IMR-90 (cell line): ENCODE data around the gene MEGF11. TPM values are rescaled to one million over a fixed set of nuclear protein-coding genes. Genes with fewer than 3 reads are reported as not detected.

Source experiments
- ATAC-seq: fragments of 200-7000 bp; cut with Tn5 transposase; 2 replicates; pipeline ENCODE4 v1.9.1; 2020; ENCODE audit warnings: low read depth, mild to moderate bottlenecking, moderate library complexity
- BruUV-seq: library from RNA; stranded (reverse); fragments of 400-500 nt; replicated peaks from 2 replicates; lab custom pipeline; 2021; lab: Mats Ljungman, UMichigan
- CTCF ChIA-PET: fragments of 300-600 bp; formaldehyde crosslinking; extraction: SDS; loops from one replicate; lab custom pipeline; 2021; ENCODE audit warnings: antibody characterized with exemption; lab: Yijun Ruan, JAX
- POLR2A ChIA-PET: fragments of 300-600 bp; sonication (Branson Sonifier 250); formaldehyde crosslinking; loops from one replicate; lab custom pipeline; 2022; ENCODE audit warnings: antibody characterized with exemption; ENCODE audit not compliant: unreplicated experiment; lab: Charles Lee
- DNase-seq: peaks from one replicate; pipeline ENCODE4 v3.0.0; 2013
- H2AFZ ChIP-seq: replicated peaks from 2 replicates; pipeline ENCODE3; 2013; ENCODE audit warnings: low read length, mild to moderate bottlenecking; ENCODE audit not compliant: poor library complexity
- H2AK5ac ChIP-seq: 2 replicates; pipeline ENCODE4 v1.6.1; 2013; ENCODE audit warnings: low read depth, low read length, inconsistent platforms
- H2AK9ac ChIP-seq: replicated peaks from 2 replicates; pipeline ENCODE3; 2013; ENCODE audit warnings: mild to moderate bottlenecking, low read depth, low read length, moderate library complexity; ENCODE audit not compliant: poor library complexity
- H2BK120ac ChIP-seq: 2 replicates; pipeline ENCODE4 v1.6.1; 2013; ENCODE audit warnings: low read depth, low read length, inconsistent platforms
- H2BK15ac ChIP-seq: 3 replicates; pipeline ENCODE4 v1.6.1; 2013; ENCODE audit warnings: low read depth, low read length, inconsistent platforms
- H2BK20ac ChIP-seq: 2 replicates; pipeline ENCODE4 v1.6.1; 2013; ENCODE audit warnings: low read depth, mild to moderate bottlenecking, inconsistent platforms, low read length, moderate library complexity
- H2BK5ac ChIP-seq: 2 replicates; pipeline ENCODE4 v1.6.1; 2013; ENCODE audit warnings: mild to moderate bottlenecking, low read depth, low read length, inconsistent platforms; ENCODE audit not compliant: poor library complexity, severe bottlenecking
- H3K14ac ChIP-seq: replicated peaks from 2 replicates; pipeline ENCODE4 v1.6.1; 2013; ENCODE audit warnings: low read depth, low read length, inconsistent platforms
- H3K18ac ChIP-seq: 2 replicates; pipeline ENCODE4 v1.6.1; 2013; ENCODE audit warnings: low read depth, low read length, control low read depth
- H3K23ac ChIP-seq: 2 replicates; pipeline ENCODE4 v1.6.1; 2013; ENCODE audit warnings: low read depth, low read length, inconsistent platforms
- H3K27ac ChIP-seq: 2 replicates; pipeline ENCODE4 v1.5.1; 2013; ENCODE audit warnings: mild to moderate bottlenecking, control low read depth, low read length; ENCODE audit not compliant: insufficient read depth
- H3K27me3 ChIP-seq: 2 replicates; pipeline ENCODE4 v1.6.1; 2013; ENCODE audit warnings: low read length; ENCODE audit not compliant: control insufficient read depth, insufficient read depth
- H3K36me3 ChIP-seq: 2 replicates; pipeline ENCODE4 v1.6.1; 2013; ENCODE audit warnings: low read length, mixed read lengths; ENCODE audit not compliant: control insufficient read depth, insufficient read depth
- H3K4ac ChIP-seq: 2 replicates; pipeline ENCODE4 v1.6.1; 2013; ENCODE audit warnings: low read depth, low read length, inconsistent platforms
- H3K4me1 ChIP-seq: 2 replicates; pipeline ENCODE4 v1.6.1; 2013; ENCODE audit warnings: low read length, mixed read lengths; ENCODE audit not compliant: control insufficient read depth, insufficient read depth
- H3K4me2 ChIP-seq: 2 replicates; pipeline ENCODE4 v1.6.1; 2013; ENCODE audit warnings: low read depth, mild to moderate bottlenecking, control low read depth, low read length, moderate library complexity
- H3K4me3 ChIP-seq: 2 replicates; pipeline ENCODE4 v1.5.1; 2013; ENCODE audit warnings: low read depth, mild to moderate bottlenecking, control low read depth, low read length, moderate library complexity; ENCODE audit not compliant: insufficient read depth
- H3K56ac ChIP-seq: 2 replicates; pipeline ENCODE4 v1.6.1; 2013; ENCODE audit warnings: low read length, inconsistent platforms; ENCODE audit not compliant: insufficient read depth; ENCODE audit errors: extremely low read depth
- H3K79me1 ChIP-seq, 2 experiments: 2 replicates each; pipeline ENCODE4 v1.6.1; 2013; ENCODE audit warnings: low read length in 2 of 2, inconsistent platforms in 1 of 2, low read depth in 1 of 2
- H3K9ac ChIP-seq: 2 replicates; pipeline ENCODE4 v1.6.1; 2013; ENCODE audit warnings: low read depth, low read length, control low read depth
- H3K9me1 ChIP-seq: 2 replicates; pipeline ENCODE4 v1.6.1; 2013; ENCODE audit warnings: low read length, inconsistent platforms; ENCODE audit not compliant: insufficient read depth
- H3K9me3 ChIP-seq: 2 replicates; pipeline ENCODE4 v1.6.1; 2013; ENCODE audit warnings: low read length; ENCODE audit not compliant: control insufficient read depth, insufficient read depth
- H4K20me1 ChIP-seq: 2 replicates; pipeline ENCODE4 v1.6.1; 2013; ENCODE audit warnings: low read length, inconsistent platforms; ENCODE audit not compliant: insufficient read depth
- H4K5ac ChIP-seq: 2 replicates; pipeline ENCODE4 v1.6.1; 2013; ENCODE audit warnings: mild to moderate bottlenecking, low read depth, low read length, control low read depth
- H4K8ac ChIP-seq, 2 experiments: 2 replicates each; pipeline ENCODE4 v1.6.1; 2013; ENCODE audit warnings: low read depth in 2 of 2, low read length in 2 of 2, control low read depth in 1 of 2, inconsistent platforms in 1 of 2
- H4K91ac ChIP-seq: 2 replicates; pipeline ENCODE4 v1.6.1; 2013; ENCODE audit warnings: low read depth, low read length, inconsistent platforms; ENCODE audit not compliant: insufficient read depth
- CEBPB ChIP-seq: IDR thresholded peaks from 2 replicates; pipeline ENCODE4 v1.6.1; 2012; ENCODE audit warnings: low read depth, low read length, improper control_type of control experiment
- CHD1 ChIP-seq: IDR thresholded peaks from 2 replicates; pipeline ENCODE4 v1.6.1; 2012; ENCODE audit warnings: low read depth, low read length, improper control_type of control experiment
- CTCF ChIP-seq: conservative IDR thresholded peaks from 2 replicates; pipeline ENCODE4 v1.5.1; 2012; ENCODE audit warnings: mild to moderate bottlenecking, low read depth, low read length, improper control_type of control experiment
- ELK1 ChIP-seq: fragments of 150-350 bp; IDR thresholded peaks from 2 replicates; pipeline ENCODE4 v1.6.1; 2016; ENCODE audit warnings: low read depth, mild to moderate bottlenecking, low read length, moderate library complexity, borderline replicate concordance
- FOS ChIP-seq: fragments of 150-350 bp; IDR thresholded peaks from 2 replicates; pipeline ENCODE4 v1.6.1; 2016; ENCODE audit warnings: low read depth, low read length
- MXI1 ChIP-seq: IDR thresholded peaks from 2 replicates; pipeline ENCODE4 v1.6.1; 2012; ENCODE audit warnings: low read depth, mild to moderate bottlenecking, low read length, moderate library complexity, borderline replicate concordance
- POLR2A ChIP-seq: IDR thresholded peaks from 2 replicates; pipeline ENCODE4 v1.6.1; 2012; ENCODE audit warnings: mild to moderate bottlenecking, low read depth, low read length
- RAD21 ChIP-seq: IDR thresholded peaks from 2 replicates; pipeline ENCODE4 v1.6.1; 2012; ENCODE audit warnings: low read length, improper control_type of control experiment
- SMC3 ChIP-seq: fragments of 150-350 bp; IDR thresholded peaks from 2 replicates; pipeline ENCODE4 v1.6.1; 2016; ENCODE audit warnings: low read depth, mild to moderate bottlenecking, antibody characterized with exemption, low read length, moderate library complexity
- WGBS, 2 experiments: methylation state at CpG; one replicate each; pipeline versions ENCODE4 v1.1.5 to v1.1.7; 2013; ENCODE audit warnings: missing lambda C conversion rate in 2 of 2; ENCODE audit not compliant: insufficient read length in 1 of 2; ENCODE audit errors: extremely low coverage in 2 of 2; 5-methylcytosine and 5-hydroxymethylcytosine counted together
- dilution Hi-C: fragments of 300-500 bp; cut with HindIII; formaldehyde crosslinking; loops from one replicate; pipeline ENCODE4 v1.14.3; 2018; ENCODE audit warnings: low sequenced_read_pairs; ENCODE audit not compliant: unreplicated experiment
- in situ Hi-C: fragments of 300-500 bp; cut with MboI; formaldehyde crosslinking; loops from 3 replicates; pipeline ENCODE4 v1.14.3; 2019; ENCODE audit warnings: low sequenced_read_pairs, inconsistent platforms, mixed read lengths
- intact Hi-C: fragments of 100-400 bp; cut with micrococcal nuclease; formaldehyde crosslinking; loops from 2 replicates; pipeline ENCODE4 v1.10.0; 2022
- polyA plus RNA-seq, 3 experiments: library from polyadenylated mRNA; depleted of rRNA; stranded (reverse); fragments of >200 nt; gene quantifications; 2 replicates each; pipeline ENCODE4 v1.2.3, GENCODE V29; 2012; ENCODE audit warnings: low replicate concordance in 1 of 3
- total RNA-seq: library from RNA; depleted of rRNA; stranded (reverse); fragments of >200 nt; gene quantifications from 2 replicates; pipeline ENCODE4 v1.2.3, GENCODE V29; 2012

MEGF11 gene
- total and polyA plus RNA-seq, 2 of the 4 experiments (the other 2 are of a cell fraction): not detected

- Histone ChIP-seq H3K4me2 (no peak overlapping the region), H2BK20ac (no peak overlapping the region), H2AK5ac (no peak overlapping the region), H4K5ac (no peak overlapping the region), H3K4me3 (no peak overlapping the region), H4K8ac (no peak overlapping the region), H3K36me3 (no peaks in the 10 kb centered on the region), H3K23ac (no peak overlapping the region), H3K18ac (no peak overlapping the region), H3K27ac (no peak overlapping the region), H2BK5ac (no peak overlapping the region), H3K4ac (no peak overlapping the region), H3K9me3 (no peaks in the 10 kb centered on the region), H4K91ac (no peak overlapping the region), H3K27me3 (peaks cover 70% of the 10 kb centered on the region), H2BK15ac (no peak overlapping the region), H2BK120ac (no peak overlapping the region), H3K79me1 (no peaks in the 10 kb centered on the region), H2AK9ac (no peak overlapping the region), H3K9me1 (peaks cover 2% of the 10 kb centered on the region; the same call in 1 of the 2 replicates), H4K20me1 (no peaks in the 10 kb centered on the region), H3K14ac (no peak overlapping the region), H3K4me1 (no peaks in the 10 kb centered on the region), H2AFZ (no peak overlapping the region), H3K56ac (no peak overlapping the region), H3K9ac (no peak overlapping the region)
- dilution Hi-C loops (no loop called here), in situ Hi-C loops (no loop called here), intact Hi-C loops (no loop called here)
- POLR2A ChIA-PET: no interaction called here
- no TSS peak for BruUV-seq
- WGBS, 2 experiments: 33% methylated on average over 6 of the region's 10 CpGs; no CpG with 5 or more reads in 1 of the 2 experiments
- ATAC-seq: no peak
- no peak for DNase-seq
- TF ChIP-seq ELK1 (no peak), RAD21 (no peak), SMC3 (no peak), POLR2A (no peak), CTCF (no peak), FOS (no peak), CHD1 (no peak), CEBPB (no peak), MXI1 (no peak)
- CTCF ChIA-PET: no interaction called here
Measured at GRCh38 chr15:66138096-66138783, 115.3 kb downstream of the MEGF11 start.
